HG02938 (cell line): ENCODE measurements around the gene ZNF879.

ENCODE experiments used
- ATAC-seq: cut with Tn5 transposase; IDR thresholded peaks from one replicate; pipeline ENCODE4 v1.9.1; 2021; ENCODE audit warnings: mild to moderate bottlenecking, moderate library complexity; ENCODE audit not compliant: unreplicated experiment

ZNF879 gene

DNA sequence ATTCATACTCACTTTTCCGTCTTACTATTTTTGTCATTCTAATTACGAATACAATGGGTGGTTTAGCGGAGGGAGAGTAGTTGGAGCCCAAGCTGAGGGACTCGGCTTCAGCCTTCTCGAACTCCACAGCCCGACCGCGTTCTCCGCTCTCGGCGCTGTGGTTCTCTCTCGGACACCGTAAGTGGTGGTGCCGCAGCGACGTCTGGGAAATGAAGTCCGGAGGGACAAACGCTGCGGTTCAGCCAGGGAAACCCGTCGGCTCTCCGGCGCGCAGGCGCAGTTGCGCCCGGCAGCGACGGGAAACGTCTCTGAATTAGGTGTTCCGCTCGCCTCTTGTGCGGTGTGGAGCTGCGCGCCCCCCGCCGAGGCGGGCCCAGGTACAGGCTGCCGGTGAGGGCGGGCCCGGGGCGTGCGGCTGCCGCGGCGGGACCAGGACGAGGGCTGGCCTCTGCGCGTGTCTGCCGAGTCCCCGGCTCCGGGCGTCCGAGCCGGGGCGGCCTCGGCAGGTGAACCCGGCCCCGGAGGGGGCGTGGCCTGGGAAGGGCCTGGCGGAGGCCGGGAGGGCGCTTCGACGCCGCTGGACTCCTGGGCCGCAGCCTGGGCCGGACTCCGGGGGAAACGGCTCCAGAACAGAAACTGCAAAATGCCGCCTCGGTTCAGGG lies at the start of gene ZNF879:
Gene ZNF879 (plus strand): TSS at position 277 of the 662 bp plus-strand sequence. CDS start 1,201 bp downstream, outside the sequence.
- ATAC-seq: peak; percentile 84

DNA sequence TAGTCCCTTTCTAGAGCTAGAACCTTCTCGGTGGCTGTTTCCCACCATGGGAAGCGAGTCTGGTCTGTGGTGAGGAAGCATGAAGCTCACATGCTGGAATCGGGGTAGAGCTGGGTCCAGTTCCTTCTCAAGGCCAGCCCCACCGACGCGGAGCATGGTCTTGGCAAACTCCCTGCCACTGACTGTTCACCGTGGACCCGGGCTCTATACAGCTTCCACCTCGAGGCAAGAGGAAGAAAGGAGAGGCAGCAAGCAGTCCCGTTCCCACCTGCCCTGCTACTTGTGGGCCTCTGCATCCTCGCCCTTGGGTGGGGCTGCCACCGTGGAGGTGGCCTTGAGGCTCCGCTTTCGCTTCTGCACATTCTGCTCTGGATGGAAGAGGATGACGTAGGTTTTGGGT lies 42.2 kb upstream of the ZNF879 start:
- ATAC-seq: no peak

DNA sequence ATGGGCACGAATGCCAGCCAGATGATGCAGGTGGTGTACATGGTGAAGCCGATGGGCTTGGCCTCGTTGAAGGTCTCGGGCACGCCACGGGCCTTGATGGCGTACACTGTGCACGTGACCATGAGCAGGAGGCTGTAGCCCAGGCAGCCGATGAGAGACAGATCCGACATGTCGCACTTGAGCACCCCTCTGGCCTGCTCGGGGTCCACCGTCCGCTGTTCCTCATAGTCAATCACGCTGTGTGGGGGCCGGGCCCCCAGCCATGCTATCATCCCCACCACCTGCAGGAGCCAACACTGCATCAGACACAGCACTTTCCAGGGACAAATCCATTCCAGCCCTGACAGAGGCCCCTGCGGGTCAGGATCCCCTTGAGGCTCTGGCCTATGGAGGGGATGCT lies 40.7 kb upstream of the ZNF879 start:
- no peak for ATAC-seq

DNA sequence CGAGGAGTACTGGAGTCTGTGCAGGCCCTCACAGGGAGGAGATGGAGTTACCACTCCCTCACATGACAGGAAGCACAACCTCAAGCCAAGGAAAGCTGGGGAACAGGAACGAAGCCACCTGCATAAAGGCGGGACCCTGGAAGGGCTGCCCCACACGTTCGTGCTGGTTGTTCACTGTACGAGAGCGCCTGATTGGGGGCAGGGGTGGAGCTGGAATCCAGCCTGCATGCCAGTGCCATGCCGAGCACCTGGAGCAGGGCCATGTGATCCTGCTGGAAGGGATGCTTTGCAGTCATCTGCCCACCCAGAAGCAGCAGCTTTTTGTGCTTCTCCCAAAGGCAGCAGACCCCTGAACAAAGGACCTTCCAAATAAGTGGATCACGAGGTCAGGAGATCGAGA lies 39.9 kb upstream of the ZNF879 start:
- ATAC-seq: no peak

DNA sequence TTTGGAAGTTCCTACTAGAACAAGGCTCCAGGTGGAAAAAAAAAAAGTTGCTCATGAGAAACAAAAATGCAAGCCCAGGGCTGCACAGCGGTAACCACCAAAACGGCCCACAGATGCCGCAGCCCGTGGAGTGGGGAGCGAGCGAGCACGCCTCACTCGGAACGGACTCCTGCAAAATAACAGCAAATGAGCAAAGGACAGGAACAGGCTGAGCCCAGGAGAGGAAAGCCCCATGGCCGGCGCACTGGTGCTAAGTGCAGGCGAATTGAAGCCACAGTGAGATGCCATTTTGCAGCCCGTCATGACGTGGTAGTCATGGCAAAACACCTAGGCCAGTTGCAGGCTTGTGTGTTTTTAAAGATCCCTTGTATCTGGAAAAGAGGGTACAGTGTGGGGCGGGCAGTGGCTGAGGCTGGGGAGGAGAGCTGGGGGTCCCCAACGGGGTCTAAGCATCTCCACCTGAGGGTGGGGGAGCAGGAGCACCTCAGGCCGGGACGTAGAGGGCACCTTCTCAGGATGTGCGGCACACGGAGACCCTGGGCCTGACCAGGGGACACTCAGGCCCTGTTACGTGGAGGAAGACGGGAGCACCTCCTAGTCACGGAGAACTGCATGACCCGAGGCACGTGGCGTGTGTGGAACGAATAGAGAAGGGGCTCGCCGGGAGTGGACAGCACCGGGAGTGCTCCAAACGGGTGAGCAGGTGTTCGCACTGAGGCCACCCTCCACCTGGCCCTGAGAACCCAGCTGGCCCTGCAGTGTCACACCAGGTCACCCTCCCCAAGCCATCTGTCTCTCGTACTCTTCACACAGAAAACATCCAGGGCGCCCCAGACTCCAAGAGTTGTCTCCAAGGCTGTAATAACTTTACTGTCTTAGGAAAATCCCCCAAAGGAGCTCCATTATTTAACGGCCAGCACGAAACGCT lies 39.2 kb upstream of the ZNF879 start:
- no peak for ATAC-seq

DNA sequence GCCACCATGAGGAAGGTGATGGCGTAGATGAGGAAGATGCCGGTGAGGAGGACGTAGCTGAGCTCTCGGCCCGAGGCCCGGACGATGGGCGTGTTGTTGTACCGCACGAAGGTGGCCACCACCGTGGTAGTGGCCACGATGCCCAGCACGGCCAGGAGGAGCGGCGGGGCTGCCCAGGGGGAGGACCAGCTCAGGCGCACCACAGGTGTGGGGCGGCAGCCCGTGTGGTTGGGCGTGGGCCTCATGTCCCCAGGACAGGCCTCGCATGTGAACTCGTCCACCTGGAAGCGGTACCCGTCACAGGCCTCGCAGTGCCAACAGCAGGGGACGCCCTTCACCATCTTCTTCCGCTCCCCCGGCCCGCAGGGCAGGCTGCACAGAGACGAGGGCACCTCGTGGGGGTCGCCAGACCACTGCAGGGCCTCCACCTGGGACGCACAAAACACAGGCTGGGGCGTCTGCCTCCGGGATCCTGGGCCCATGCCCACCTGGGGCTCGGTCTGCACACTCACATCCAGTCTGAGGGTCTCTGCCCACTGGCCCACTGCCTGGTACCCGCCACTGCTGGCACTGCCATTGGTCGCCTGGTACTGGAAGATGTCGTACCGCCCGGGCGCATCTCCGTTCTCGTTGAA lies 37.2 kb upstream of the ZNF879 start:
- no peak for ATAC-seq

DNA sequence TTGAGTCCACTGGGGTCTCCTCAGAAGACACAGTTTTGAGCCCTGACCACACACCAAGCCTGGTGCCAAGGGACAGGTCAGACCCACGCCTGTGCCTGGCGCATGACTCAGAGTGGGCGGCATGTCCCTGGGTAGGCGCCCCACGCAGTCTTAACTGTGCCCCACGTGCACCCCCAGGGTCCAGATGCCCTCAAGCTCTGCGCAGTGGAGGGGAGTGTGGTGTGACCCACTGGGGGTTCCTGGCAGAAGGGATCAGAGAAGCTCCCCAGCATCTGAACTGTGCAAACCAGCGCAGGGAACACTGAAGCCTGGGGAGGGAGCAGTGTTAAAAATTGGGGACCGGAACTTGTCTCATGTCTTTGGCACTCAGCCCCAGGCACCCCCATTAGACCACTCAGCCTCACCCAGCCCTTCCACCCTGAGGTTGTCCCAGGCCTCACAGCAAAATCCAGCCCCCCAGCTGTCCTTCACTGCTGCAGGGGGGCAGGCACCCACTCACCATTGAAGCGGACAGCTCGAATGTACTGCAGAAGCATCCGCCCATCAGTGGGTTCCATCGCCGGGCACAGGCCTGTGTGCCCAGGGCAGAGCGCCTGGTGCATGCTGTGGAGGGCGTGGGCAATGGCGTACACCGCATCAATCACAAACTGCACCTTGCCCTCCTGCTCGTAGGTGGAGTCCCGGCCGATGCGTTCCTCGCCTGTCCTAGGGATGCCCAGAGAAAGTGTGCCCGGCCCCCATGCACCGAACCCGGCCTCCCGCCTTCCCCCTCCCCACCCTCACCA lies 35.0 kb upstream of the ZNF879 start:
- ATAC-seq: no peak

DNA sequence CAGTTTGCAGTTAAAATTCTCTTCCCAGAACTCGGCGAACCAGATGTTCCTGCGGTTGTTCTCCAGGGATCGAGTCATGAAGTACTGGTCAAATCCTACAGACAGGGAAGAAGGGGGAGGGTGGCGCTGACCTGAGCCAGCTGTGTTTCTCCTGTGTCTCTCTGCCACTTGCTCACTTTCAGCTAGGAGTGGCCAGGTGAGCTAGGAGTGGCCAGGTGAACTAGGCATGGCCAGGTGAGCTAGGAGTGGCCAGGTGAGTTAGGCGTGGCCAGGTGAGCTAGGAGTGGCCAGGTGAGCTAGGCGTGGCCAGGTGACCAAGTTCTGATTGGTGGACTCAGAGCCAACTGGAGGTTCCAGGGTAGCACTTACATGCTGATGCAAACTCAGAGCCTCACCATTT lies 34.3 kb upstream of the ZNF879 start:
- ATAC-seq: no peak

DNA sequence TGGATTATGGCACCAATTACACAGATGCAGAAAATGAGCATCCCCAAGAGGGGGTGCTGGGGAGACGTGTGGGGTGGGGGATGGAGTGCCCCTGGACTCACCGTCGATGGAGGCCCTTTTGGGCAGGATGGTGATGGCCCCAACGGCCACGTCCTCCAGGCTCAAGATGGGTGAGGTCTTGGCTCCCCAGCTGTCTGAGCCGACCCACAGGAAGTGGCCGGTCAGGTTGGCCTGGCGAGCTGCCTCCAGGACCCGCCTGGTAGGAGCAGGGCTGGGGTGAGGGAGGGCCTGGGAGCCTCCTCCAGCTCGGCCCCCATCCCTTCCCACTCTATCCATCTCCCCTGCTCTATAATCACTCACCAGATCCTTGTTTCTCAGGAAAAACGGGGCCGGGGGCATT lies 33.1 kb upstream of the ZNF879 start:
- no peak for ATAC-seq

DNA sequence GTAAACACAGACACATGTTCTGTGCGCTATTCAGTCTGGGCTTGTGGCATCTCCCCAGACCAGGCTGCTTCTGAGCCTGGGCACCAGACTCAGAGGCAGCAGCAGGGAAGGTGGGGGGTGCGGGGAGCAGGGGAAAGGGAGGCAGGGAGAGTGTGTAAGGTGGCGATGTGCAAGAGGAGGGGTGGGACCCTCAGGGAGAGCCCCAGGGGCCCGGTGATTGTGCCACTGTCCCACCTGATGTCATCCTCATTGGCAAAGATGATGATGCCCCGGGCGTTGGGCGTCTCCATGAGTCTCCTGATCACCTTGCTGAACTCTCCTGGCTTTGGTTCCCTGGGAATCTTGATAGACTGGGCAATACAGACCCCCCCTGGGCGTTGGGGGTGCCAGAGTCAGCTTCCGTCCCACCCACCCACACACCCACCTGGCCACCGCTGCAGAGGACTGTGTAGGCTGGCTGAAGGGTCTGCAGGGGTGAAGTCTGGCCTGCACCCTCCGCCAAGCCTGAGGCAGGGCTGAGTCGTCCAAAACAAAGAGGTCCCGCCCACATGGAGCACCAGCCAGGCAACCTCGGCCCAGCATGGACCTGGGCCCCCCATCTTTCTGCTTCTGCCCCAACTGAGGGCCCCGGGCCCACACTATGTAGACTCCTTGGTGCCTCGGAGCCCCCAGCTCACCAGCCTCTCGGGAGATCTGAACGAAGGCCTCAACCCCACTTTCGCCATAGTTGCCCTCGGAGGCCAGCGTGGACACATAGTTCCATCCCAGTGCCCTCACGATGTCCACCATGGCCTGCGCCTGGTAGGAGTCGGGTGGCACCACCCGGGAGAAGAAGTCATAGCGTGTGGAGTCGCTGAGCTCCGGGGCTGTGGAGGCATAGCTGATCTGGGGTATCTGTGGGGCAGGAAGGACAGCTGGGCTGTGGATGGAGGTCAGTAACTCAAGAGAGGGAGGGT lies 32.1 kb upstream of the ZNF879 start:
- no peak for ATAC-seq

DNA sequence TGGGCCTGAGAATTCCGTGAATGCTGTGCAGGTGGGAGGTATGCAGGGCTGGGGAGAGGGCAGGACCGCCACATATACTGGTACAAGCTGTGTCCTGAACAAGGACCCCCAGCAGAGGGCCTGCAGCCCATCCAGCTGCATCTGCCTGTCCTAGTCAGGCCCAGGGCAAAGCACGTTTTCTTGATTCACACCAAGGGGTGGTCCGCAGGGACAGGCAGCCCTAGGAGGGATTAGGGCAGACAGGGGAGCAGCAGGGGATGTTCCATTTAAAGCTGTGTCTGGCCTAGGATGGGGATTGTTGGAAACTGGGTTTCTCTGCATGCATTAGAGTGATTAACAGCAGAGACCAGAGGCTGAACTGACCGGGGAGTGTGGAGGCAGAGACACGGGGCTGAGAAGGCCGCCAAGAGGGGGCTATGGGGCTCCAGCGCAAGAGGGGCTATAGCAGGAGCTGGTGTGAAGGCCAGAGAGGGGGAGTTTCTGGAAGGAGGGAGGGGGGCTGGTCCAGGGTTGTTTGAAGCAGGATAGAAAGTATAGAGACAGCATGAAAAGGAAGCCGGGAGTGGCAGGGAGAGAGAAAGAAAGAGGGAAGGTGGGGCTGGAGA lies 31.2 kb upstream of the ZNF879 start:
- no peak for ATAC-seq

DNA sequence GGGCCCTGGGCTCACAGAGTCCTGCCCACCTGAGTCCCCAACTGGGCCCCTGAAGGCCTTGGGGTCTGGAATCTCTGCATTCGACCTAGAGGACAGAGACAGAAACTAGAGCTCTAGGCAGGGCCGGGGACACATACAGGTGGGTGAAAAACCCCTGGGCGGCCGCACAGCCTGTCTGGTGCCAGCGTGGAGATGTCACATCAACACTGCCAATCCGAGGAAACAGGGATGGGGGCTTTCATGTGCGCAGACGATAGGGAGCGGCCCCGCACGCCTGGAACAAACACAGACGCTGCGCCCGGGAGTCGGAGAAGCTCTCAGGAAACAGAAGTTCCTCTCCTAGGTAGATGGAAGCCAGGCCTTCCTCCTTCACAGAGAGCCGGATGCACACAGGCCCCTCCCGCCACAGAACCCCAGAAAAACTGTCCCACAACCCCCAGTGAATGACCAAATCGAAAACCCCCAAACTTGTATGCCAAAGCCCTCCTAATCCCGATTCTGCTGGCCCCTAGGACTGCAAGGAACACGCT lies 30.3 kb upstream of the ZNF879 start:
- ATAC-seq: no peak

DNA sequence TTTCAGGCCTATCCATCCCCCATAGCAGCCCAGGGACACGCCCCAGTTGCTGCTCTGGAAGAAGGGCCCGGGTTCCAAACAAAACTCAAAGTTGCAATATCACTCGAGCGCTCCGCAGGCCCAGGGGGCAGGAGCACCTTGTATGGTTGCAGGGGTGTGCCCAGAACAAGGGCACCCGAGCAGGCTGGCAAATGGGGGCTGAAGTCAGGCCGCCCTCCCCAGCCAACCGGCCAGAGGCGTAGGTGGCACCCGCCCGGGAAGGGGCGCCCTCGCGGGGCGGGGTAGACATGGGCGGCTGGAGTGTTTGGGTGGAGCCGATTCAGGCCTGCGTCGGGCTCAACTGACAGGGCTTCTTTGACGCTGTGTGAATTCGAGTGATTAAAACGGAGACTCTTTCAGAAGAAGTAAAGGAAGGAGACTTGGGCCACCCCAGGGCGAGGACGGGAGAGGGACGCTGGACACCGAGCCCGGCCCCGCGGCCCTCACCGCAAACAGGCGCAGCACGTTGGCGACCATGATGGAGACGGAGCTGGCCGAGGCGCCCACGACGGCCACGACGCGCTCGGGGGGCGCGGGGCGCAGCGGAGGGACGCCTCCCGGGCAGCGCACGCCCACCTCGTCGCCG lies 29.5 kb upstream of the ZNF879 start:
- no peak for ATAC-seq

DNA sequence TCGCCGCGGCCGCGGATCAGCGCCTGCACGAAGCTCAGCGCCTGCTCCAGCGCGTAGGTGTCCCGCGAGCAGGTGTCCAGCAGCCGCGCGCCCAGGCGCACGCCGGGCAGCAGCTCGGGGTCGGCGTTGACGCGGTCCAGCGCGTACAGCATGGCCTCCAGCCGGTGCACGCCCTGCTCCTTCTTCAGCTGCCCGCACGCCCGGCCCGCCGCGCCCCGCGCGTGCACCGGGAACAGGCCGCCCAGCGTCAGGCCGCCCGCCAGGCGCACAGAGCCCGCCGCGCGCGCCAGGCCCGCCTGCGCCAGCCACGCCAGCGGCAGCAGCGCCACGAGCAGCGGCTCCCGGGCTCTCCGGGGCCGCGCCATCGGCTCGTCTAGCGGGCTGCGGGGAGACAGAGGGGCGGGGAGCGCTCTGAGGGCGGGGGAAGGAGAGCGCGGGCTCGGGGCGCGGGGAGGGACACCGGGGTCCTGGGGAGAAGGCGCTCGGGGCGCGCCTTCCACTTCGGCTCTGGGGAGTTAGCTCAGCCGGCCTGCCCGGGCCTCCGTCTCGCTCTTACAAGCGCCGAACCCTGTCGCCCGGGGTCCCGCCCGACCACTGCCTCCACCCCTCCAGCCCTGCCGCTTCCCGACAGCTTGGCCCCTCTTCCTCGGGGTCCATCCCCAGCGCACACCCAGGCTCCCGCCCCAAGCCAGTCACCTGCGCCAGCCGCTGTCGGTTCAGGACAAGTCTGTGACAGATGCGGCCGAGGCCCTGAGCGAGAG lies 28.8 kb upstream of the ZNF879 start, which contains the start of gene GRM6:
Gene GRM6 (minus strand): TSS at position 741 of the 761 bp plus-strand sequence. CDS start 376 bp downstream, at position 365.
- no peak for ATAC-seq

DNA sequence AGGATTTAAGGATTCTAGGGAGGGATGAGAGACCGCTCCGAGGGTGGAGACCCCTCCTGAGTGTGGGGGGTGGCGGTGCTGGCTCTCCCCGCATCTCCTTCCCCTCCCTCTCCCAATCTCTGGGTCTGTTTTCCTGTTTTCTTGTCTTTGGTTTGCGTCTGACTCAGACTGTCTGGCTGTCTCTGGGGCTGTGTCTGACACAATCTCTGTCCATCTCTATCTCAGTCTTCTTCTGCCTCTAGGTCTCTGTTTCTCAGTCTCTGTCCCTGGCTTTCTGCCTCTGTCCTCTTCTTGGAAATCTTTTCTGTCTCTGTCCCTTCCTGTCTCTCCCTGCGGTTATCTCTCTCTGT lies 28.3 kb upstream of the ZNF879 start:
- ATAC-seq: no peak

DNA sequence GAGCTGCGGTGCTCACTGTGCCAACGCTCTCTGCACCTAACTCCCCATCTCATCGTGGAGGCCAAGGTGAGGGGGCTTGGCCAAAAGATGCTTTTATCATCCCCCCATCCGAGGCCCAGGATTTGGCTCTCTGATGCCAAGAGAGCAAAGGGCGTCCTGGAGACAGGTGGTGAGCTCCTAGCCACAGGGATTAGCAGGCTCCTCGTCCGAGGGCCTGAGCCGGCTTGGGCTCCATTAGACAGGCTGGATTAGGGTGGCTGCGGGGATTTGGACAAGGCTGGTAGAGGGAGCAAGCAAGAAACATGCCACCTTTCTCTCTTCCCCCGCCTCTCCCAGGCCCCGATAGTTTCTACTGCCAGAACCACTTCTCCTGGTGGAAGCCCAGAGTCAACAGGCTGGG lies 27.4 kb upstream of the ZNF879 start:
- ATAC-seq: no peak

DNA sequence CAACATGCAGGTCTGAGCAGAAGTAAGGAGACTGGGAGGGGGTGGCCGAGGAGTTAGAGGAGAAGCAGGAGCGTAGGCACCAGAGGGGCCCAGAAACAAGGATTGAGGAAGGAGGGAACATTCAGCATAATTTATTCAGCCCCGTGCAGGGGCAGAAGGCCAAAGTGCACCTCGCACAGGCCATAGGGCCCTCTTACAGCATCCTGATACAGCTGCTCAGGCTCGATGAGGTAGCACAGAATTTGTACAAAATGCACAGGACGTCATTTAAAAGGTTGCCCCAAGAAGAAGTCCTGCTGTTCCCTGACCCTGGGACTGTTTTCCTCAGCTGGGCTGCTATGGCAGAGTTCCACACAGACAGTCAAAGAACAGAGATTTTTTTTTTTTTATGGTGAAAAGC lies 26.4 kb upstream of the ZNF879 start:
- no peak for ATAC-seq

DNA sequence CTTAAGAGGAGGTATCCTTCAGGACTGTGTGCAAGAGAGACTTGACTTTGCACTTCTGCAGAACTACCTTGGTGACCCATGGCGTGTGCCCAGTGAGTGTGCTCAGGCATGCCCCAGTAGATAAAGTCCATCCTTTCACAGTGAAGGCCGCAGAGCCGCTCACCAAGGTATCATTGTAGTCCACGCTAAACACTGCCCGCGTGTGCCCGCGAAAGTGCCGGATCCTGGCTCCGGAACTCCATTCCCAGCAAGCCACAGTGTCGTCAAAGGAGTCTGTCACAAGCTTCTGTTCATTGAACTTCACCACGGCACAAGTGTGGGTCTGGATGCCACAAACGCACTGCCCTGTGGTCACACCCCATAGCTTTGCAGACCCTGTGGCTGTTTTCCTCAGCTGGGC lies 25.2 kb upstream of the ZNF879 start:
- ATAC-seq: no peak
